CD4-positive, alpha-beta T cell (primary cell): ENCODE results near the gene TUBB2B. TPM values are rescaled to one million over a fixed set of nuclear protein-coding genes. Genes with fewer than 3 reads are reported as not detected.

Source experiments
- ATAC-seq: fragments of 200-7000 bp; cut with Tn5 transposase; one replicate; pipeline ENCODE4 v1.10.0; 2022; ENCODE audit warnings: mild to moderate bottlenecking; ENCODE audit not compliant: poor library complexity
- CTCF ChIA-PET: fragments of 350-600 bp; sonication (Branson Sonifier 250); formaldehyde crosslinking; loops from one replicate; lab custom pipeline; 2021; ENCODE audit warnings: antibody characterized with exemption, inconsistent platforms; lab: Charles Lee
- POLR2A ChIA-PET: fragments of 350-600 bp; sonication (Branson Sonifier 250); formaldehyde crosslinking; loops from one replicate; lab custom pipeline; 2021; ENCODE audit warnings: antibody characterized with exemption, inconsistent platforms; lab: Charles Lee
- DNase-seq, 14 experiments: peaks; one replicate each; pipeline ENCODE4 v3.0.0-alpha.2; 2013 to 2020; ENCODE audit warnings: mixed read lengths in 2 of 14
- H3K27ac ChIP-seq, 2 donors: one replicate each; pipeline versions ENCODE4 v1.5.1 to v1.7.0; 2013; ENCODE audit warnings: low read length in 2 of 2, low read depth in 1 of 2, mild to moderate bottlenecking in 1 of 2
- H3K27me3 ChIP-seq, 2 experiments: 1 replicate in 1 of 2; 2 replicates in 1 of 2; pipeline versions ENCODE4 v1.6.1 to v1.7.0; 2013; ENCODE audit warnings: low read length in 2 of 2, control low read depth in 1 of 2, mild to moderate bottlenecking in 1 of 2, moderate library complexity in 1 of 2; ENCODE audit not compliant: insufficient read depth in 2 of 2, control insufficient read depth in 1 of 2
- H3K36me3 ChIP-seq: one replicate; pipeline ENCODE4 v1.6.1; 2013; ENCODE audit warnings: low read length, control low read depth; ENCODE audit not compliant: insufficient read depth
- H3K4me1 ChIP-seq: one replicate; pipeline ENCODE4 v1.6.1; 2013; ENCODE audit warnings: low read length, control low read depth; ENCODE audit not compliant: insufficient read depth
- H3K4me3 ChIP-seq: one replicate; pipeline ENCODE4 v1.5.1; 2013; ENCODE audit warnings: mild to moderate bottlenecking, low read length, moderate library complexity
- H3K9me3 ChIP-seq, 2 experiments: 1 replicate in 1 of 2; 2 replicates in 1 of 2; pipeline versions ENCODE4 v1.6.1 to v1.7.0; 2013; ENCODE audit warnings: low read length in 2 of 2, mild to moderate bottlenecking in 2 of 2, control low read depth in 1 of 2, moderate library complexity in 1 of 2; ENCODE audit not compliant: control insufficient read depth in 1 of 2, insufficient read depth in 1 of 2
- H3K27ac Mint-ChIP-seq: one replicate; pipeline ENCODE4 v1.8.0; 2020; ENCODE audit warnings: mixed read lengths
- H3K27me3 Mint-ChIP-seq: one replicate; pipeline ENCODE4 v1.8.0; 2021; ENCODE audit warnings: mixed read lengths
- H3K36me3 Mint-ChIP-seq: one replicate; pipeline ENCODE4 v1.8.0; 2021; ENCODE audit warnings: low read depth, mixed read lengths
- H3K4me1 Mint-ChIP-seq: one replicate; pipeline ENCODE4 v1.8.0; 2021; ENCODE audit warnings: low read depth, mixed read lengths
- H3K4me3 Mint-ChIP-seq: one replicate; pipeline ENCODE4 v1.8.0; 2020; ENCODE audit warnings: mild to moderate bottlenecking, mixed read lengths
- H3K9me3 Mint-ChIP-seq: one replicate; pipeline ENCODE4 v1.8.0; 2020; ENCODE audit warnings: mixed read lengths
- CTCF ChIP-seq: fragments of 200-600 bp; IDR thresholded peaks from one replicate; pipeline ENCODE4 v1.8.0; 2022; ENCODE audit warnings: antibody characterized with exemption, mild to moderate bottlenecking
- intact Hi-C, 2 experiments: fragments of 100-400 bp; cut with DNase I in 1 of 2; cut with micrococcal nuclease in 1 of 2; formaldehyde crosslinking; loops; one replicate each; pipeline versions ENCODE4 v1.15.1 to v1.9.0; 2023 to 2025; cut with DNase I, micrococcal nuclease
- total RNA-seq, 174 experiments: library from RNA in 2 of 174; stranded (reverse) in 2 of 174; gene quantifications; one replicate each; pipeline ENCODE4 v1.2.3 and lab custom pipeline; 2021 to 2026

Gene TUBB2B
- total RNA-seq, 2 experiments from 2014 or later: not detected

GRCh38 chr6:3220366-3220765 is 7.1 kb downstream of the TUBB2B start:
- H3K27ac ChIP-seq: no peak overlapping the region
- H3K27ac Mint-ChIP-seq: no peak overlapping the region
- H3K4me3 ChIP-seq: no peak overlapping the region
- H3K9me3 ChIP-seq: no peaks in the 10 kb centered on the region
- H3K9me3 Mint-ChIP-seq: no peaks in the 10 kb centered on the region
- H3K4me1 Mint-ChIP-seq: no peaks in the 10 kb centered on the region
- no peaks in the 10 kb centered on the region for H3K4me1 ChIP-seq
- H3K27me3 Mint-ChIP-seq: peaks cover 45% of the 10 kb centered on the region
- TF ChIP-seq CTCF: no peak
- no peak overlapping the region for H3K4me3 Mint-ChIP-seq
- DNase-seq (no peak), ATAC-seq (no peak)
- no peaks in the 10 kb centered on the region for H3K36me3 Mint-ChIP-seq
- intact Hi-C loops: loop anchor here in 1 of 2 experiments (5.0 kb wide), 1 partner anchor 53 kb away; no protein-coding TSS in a partner anchor
- peaks cover 14 to 27% of the 10 kb centered on the region in 2 experiments for H3K27me3 ChIP-seq
- no peaks in the 10 kb centered on the region for H3K36me3 ChIP-seq
- ChIA-PET POLR2A (no interaction called here), CTCF (no interaction called here)

DNA sequence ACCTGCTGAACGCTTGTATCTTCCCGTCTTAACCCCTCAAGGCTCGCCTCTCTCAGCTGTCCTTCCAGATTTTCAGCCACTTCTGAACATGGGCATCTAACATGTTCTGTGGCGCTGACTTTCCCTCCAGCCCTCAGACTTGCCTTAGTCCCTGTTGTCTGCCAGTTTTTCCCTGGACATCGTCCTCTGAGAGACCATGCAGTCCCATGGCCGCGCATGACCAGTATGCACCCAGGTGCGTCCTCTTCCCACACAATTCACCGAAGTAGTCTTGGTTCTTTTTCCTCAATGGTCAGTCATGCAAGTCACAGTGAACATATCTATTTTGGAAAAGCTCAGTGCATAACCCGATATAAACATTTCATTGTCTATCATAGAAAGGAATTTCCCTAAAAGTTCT is 9.2 kb downstream of the TUBB2B start:
- Mint-ChIP-seq H3K27ac (no peak overlapping the region), H3K4me3 (no peak overlapping the region), H3K27me3 (peaks cover 42% of the 10 kb centered on the region), H3K9me3 (no peaks in the 10 kb centered on the region), H3K36me3 (no peaks in the 10 kb centered on the region), H3K4me1 (no peaks in the 10 kb centered on the region)
- ChIA-PET POLR2A (no interaction called here), CTCF (interaction anchor here (1.0 kb wide), 1 partner anchor 18 kb away, joined by 3 read pairs; no protein-coding TSS in a partner anchor)
- H3K4me3 ChIP-seq: no peak overlapping the region
- no peaks in the 10 kb centered on the region for H3K4me1 ChIP-seq
- H3K27ac ChIP-seq: no peak overlapping the region
- no peak for TF ChIP-seq CTCF
- H3K36me3 ChIP-seq: no peaks in the 10 kb centered on the region
- DNase-seq (no peak), ATAC-seq (no peak)
- peaks cover 14 to 27% of the 10 kb centered on the region in 2 experiments for H3K27me3 ChIP-seq
- intact Hi-C loops: no loop called here
- no peaks in the 10 kb centered on the region for H3K9me3 ChIP-seq

- H3K4me3 Mint-ChIP-seq: no peak overlapping the region
- intact Hi-C loops: no loop called here
- H3K4me1 Mint-ChIP-seq: no peaks in the 10 kb centered on the region
- H3K9me3 ChIP-seq: no peaks in the 10 kb centered on the region
- no peaks in the 10 kb centered on the region for H3K4me1 ChIP-seq
- no peak overlapping the region for H3K27ac Mint-ChIP-seq
- no peaks in the 10 kb centered on the region for H3K36me3 ChIP-seq
- ATAC-seq (no peak), DNase-seq (no peak)
- ChIA-PET POLR2A (no interaction called here), CTCF (interaction anchor here (1.0 kb wide), 1 partner anchor 17 kb away, joined by 3 read pairs; no protein-coding TSS in a partner anchor)
- H3K27ac ChIP-seq: no peak overlapping the region
- no peaks in the 10 kb centered on the region for H3K36me3 Mint-ChIP-seq
- peaks cover 42% of the 10 kb centered on the region for H3K27me3 Mint-ChIP-seq
- H3K27me3 ChIP-seq: peaks cover 14 to 27% of the 10 kb centered on the region in 2 experiments
- TF ChIP-seq CTCF: no peak
- H3K9me3 Mint-ChIP-seq: no peaks in the 10 kb centered on the region
- H3K4me3 ChIP-seq: no peak overlapping the region
Measured at GRCh38 chr6:3217286-3217685, 10.2 kb downstream of the TUBB2B start.
